ENCODE data around the gene E2F2.

DNA sequence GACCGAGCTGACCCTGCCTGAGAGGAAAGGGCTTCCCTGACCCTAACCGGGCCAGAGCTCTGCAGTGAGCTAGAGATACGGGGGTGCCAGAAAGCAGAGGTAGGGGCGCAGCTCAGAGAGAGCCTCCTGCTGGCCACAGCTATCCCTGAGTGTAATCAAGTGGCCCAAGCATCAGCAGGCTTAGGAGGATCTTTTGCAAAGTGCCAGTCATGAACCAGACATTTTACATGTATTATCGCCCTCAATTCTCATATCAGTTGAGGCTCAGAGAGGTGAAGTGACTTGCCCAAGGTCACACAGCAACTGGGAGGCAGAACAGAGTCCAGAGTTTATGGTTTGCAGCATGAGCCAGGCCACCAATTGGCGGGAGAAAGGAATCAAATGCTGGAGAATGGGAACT lies 35.3 kb upstream of the E2F2 start:
- TF ChIP-seq, protein P1, sequence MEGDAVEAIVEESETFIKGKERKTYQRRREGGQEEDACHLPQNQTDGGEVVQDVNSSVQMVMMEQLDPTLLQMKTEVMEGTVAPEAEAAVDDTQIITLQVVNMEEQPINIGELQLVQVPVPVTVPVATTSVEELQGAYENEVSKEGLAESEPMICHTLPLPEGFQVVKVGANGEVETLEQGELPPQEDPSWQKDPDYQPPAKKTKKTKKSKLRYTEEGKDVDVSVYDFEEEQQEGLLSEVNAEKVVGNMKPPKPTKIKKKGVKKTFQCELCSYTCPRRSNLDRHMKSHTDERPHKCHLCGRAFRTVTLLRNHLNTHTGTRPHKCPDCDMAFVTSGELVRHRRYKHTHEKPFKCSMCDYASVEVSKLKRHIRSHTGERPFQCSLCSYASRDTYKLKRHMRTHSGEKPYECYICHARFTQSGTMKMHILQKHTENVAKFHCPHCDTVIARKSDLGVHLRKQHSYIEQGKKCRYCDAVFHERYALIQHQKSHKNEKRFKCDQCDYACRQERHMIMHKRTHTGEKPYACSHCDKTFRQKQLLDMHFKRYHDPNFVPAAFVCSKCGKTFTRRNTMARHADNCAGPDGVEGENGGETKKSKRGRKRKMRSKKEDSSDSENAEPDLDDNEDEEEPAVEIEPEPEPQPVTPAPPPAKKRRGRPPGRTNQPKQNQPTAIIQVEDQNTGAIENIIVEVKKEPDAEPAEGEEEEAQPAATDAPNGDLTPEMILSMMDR (conservative IDR thresholded peaks at IDR 0.05; ENCODE audit: low read depth, low read length) = peak; percentile 24; the same call in 1 of the 2 replicates
- TF ChIP-seq RCOR1 (IDR thresholded peaks at IDR 0.05; ENCODE audit: insufficient replicate concordance, low read length) (no peak), RFX5 (IDR thresholded peaks at IDR 0.05; ENCODE audit: low read depth, low read length) (no peak), POLR2A (IDR thresholded peaks at IDR 0.05; ENCODE audit: low read depth, low read length) (no peak), BHLHE40 (IDR thresholded peaks at IDR 0.05; ENCODE audit: low read depth, low read length) (no peak)

Data from IMR-90 (cell line).